ENCODE data around the gene FAM111B. TPM values are rescaled to one million over a fixed set of nuclear protein-coding genes. Genes with fewer than 3 reads are reported as not detected.

The FAM111B gene
- polyA plus RNA-seq, 3 donors, result 10.3 to 14.2 (median 12.1) TPM

GRCh38 chr11:59151761-59152160 lies 44.7 kb downstream of the FAM111B start:
- DNase-seq, result no peak

DNA sequence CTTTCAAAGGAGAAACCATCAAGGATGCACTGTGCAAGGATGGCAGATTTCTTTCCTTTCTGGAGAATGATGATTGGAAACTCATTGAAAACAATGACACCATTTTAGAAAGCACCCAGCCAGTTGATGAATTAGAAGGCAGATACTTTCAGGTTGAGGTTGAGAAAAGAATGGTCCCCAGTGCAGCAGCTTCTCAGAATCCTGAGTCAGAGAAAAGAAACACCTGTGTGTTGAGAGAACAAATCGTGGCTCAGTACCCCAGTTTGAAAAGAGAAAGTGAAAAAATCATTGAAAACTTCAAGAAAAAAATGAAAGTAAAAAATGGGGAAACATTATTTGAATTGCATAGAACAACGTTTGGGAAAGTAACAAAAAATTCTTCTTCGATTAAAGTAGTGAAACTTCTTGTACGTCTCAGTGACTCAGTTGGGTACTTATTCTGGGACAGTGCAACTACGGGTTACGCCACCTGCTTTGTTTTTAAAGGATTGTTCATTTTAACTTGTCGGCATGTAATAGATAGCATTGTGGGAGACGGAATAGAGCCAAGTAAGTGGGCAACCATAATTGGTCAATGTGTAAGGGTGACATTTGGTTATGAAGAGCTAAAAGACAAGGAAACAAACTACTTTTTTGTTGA lies 45.4 kb downstream of the FAM111B start:
- no peak for DNase-seq

GRCh38 chr11:59154610-59155009 lies 47.6 kb downstream of the FAM111B start:
- no peak for DNase-seq

DNA sequence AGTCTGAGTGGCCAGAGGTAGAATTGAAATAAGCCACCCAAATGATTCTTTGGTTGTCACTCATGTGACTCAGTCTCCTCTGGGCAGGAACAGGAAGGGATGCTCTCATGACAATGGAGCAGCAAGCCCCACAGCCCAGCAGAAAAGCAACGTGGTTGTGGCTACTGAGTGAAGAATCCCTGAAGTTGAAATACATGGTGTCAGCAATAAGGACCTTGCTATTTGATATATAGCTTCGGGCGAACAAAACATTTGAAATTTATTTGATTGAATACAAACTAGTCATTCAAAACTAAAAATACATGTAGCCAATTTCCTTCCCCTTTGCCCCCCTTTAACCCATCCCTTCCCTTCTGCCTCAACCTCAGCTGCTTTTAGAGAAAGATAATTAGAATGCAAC lies 50.4 kb downstream of the FAM111B start:
- DNase-seq, result no peak

DNA sequence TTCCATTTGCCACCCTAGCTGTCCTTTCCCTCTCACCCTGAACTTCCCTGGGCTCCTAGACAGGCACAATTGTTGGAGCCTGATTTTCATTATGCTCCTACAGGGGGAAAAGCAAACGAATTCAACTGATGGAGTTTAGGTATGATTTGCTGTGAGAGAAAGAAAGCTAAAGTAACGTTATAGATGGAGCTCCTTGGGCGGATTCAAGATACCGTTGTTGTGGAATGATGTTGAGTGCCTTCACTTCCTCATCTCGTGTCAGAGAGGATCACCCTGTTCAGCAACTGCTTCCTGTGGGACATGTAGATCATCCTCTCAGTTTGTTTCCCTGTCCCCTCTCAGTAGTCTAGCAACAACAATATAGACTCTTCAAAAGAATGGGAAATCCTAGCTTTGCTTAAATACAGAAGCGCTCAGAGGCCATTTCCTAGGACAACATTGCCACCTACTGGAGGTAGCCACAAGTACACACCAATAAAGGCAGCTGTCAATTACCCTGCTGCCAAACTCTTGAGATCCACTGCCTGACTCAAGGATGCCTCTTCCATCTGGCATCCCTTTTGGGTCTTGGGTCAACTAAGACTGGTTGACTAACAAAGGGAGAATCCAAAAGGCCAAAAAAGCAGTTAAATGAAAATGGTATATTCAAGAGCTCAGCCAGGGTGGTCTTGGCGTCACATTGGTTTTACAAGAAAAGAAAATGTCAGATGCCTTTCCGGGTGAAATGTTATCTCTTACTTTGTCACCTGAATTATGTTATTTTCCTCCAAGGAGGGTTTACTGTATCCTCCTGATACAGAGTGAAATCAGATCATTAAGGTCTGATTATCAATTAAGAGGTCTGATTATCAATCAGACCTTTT lies 51.4 kb downstream of the FAM111B start:
- DNase-seq, result peak; percentile 71

- DNase-seq, result no peak
Measured at GRCh38 chr11:59164028-59164427, 57.0 kb downstream of the FAM111B start.

DNA sequence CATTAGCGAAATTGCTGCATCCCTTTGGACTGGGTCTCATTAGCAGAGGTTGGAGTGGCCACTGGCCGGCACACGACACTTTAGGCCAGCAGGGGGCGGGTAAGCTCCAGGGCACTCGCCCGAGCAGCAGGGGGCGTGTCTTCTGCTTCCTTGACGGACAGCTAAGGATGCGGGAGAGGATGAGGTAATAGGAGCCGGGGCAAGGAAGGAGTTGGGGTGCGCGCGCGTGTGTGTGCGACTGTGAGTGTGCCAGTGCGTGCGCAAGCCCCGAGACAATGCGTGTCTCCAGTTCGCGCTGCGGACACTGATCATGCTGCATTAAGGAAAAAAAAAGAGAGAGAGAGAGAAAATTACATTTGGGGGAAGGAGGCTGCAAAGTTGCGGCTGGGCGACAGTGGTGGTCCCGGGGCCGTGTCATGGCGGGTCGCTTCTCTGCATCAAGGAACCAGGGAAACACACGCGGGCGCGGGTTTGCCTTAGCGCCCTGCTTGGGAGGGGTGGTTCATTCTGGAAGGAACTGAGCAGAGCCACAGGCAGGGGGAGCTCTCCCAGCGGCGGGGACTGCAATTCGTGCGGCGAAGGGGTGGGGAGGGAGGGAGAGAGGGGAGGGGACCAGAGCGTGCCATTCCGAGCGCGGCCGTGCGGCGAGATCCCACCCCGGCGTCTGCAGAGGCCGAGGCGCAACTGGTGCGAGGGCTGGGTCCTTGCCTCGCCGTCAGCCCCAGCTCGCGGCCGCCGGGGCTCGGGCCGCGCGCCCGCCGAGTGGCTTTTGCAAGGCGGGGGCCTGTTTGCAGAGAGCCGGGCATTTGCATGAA lies 64.7 kb downstream of the FAM111B start, which contains the start of gene DTX4:
DTX4 (plus strand) TSS at position 625 of the 815 bp plus-strand sequence. CDS start 464 bp downstream, outside the sequence.
- DNase-seq, result peak; percentile 92

DNA sequence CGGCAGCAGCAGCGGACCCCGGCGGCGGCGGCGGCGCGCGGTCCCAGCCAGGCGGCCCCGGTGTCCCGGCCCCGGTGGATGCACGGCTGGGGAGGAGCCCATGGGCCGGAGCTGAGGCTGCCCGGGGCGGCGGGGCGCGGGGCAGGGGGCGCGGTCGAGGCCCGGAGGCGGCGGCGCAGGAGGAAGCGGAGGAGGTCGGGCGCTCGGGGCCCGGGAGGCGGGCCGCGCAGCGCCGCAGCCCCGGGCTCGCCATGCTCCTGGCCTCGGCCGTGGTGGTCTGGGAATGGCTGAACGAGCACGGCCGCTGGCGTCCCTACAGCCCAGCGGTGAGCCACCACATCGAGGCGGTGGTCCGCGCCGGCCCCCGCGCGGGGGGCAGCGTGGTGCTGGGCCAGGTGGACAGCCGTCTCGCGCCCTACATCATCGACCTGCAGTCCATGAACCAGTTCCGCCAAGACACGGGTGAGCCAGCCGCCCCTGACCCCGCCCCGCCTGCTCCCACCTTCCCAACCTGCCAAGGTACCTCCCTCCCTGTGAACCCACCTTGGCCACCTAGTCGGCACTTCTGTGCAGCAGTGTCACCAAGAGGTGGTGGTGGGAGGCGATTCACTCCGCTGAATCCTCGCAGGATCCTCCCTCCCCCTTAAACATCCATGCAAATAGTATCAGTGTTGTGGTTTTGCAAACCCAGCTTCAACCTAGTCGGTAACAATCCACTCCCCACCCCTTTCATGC lies 65.5 kb downstream of the FAM111B start:
- DNase-seq, result peak; percentile 34

DNA sequence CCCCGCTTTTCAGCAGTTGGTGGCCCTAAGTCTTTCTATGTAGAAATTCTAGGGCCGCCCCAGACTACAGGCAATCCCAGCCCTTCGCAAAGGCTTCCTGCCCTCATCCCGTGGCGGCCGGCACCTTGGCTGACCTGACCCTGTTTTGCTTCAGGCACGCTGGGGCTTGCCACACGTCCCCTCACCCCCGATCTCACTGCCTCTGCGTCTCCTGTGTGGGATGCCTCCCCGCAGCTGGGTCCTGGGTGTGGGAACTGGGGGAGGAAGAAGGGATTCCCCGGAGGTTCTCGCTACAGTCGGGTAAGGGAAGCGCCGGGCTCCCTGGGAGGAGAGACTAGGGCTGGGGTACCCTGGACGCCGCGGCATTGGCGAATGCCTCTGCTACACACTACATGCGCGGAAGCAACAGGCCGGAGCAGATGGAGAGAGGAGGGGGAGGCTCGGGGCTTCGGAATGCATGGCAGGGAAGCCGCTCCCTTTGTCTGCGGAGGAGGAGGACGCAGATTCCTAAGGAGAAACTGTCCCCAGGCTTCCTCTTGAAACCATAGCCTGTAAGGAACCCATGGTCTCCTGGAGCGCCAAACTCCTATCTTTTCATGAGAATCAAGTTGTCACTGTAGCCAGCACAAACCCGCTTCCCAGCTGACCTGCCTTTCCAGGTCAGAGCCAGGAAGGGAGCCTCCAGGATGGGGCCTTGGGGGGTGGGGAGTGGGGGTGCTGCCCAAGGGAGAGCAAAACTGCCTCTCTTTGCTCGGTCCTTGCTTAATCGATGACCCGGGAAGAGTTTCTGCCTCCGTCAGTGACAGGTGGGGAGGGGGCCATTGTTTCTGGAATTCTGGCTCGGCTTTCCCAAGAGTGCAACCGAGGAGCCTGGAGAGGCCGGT lies 66.3 kb downstream of the FAM111B start:
- DNase-seq, result peak; percentile 74

DNA sequence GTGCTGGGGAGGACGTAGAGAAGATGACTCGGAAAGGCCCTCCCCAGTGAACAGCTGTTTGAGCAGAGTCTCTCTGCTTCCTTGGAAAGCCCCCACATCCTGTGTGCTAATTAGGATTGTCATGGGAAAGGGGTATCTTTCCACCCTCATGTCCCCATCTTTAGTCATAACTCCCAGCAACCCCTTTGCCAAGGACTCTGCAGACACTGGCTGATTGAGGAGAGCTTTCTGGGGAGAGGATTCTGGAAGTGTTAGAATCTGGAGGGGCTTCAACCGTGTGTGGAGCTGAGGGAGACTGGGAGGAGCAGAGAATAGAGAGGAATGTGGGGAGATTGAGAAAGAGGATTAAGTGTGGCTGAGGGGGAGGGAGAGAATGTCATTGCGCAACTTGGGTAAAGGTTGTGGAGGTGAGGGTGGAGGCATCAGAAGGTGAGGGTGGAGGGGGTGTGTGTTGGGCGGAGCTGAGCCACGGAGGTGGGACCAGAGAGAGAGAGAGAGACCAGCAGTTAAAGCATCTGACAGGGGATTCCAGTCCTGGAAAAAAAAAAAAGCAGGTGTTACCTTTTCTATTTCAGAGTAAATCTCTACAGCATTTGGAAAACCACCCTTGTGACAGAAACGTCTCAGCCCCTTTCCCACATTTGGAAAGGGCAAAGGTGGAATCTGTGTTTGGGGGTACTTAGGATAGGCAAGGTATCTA lies 67.1 kb downstream of the FAM111B start:
- peak; percentile 27 for DNase-seq

- DNase-seq, result no peak
Measured at GRCh38 chr11:59174664-59175033, 67.6 kb downstream of the FAM111B start.

DNA sequence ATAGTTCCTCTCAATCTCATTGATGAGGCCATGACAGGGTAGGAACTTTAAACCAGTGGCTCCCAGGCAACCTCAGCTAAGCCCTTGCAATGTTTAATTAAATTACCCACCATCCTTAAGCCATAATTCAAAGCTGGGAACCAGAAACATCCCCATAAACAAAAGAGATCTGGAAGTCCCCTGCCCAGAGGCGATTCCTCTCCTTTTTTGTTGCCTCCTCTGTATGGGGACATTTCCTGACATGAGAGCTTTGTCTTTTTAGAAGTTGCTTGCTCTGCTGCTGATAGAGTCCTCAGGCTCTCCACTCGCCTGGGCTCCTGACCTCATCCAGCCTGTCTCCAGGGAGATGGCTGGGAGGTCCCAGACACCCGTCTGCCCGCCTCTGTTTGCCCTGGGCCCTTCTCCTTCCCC lies 68.1 kb downstream of the FAM111B start:
- DNase-seq, result no peak

GRCh38 chr11:59176330-59176729 lies 69.3 kb downstream of the FAM111B start:
- DNase-seq, result no peak

Other genes starting within 250 kb of the FAM111B start
- 100 to 1,000 TPM; 161 to 182 (median 182) TPM for gene GLYATL1, start 167.7 kb upstream of the FAM111B start, polyA plus RNA-seq (ENCODE audit: insufficient read length in 3 of 3)
- under 1 TPM in 2 of 3 donors, not detected in 1; 0.10 to 0.34 TPM for gene GLYATL1B, start 20.9 kb upstream of the FAM111B start, polyA plus RNA-seq (ENCODE audit: insufficient read length in 3 of 3)
- gene FAM111A, start 35.6 kb downstream of the FAM111B start, polyA plus RNA-seq (ENCODE audit: insufficient read length in 3 of 3), result 10 to 100 TPM; 43.6 to 86.0 (median 83.1) TPM
- gene DTX4, start 64.9 kb downstream of the FAM111B start, polyA plus RNA-seq (ENCODE audit: insufficient read length in 3 of 3), result 10 to 100 TPM; 52.9 to 66.2 (median 53.9) TPM
- gene MPEG1, start 105.7 kb downstream of the FAM111B start, polyA plus RNA-seq (ENCODE audit: insufficient read length in 3 of 3), result 1 to 10 TPM; 5.9 to 8.3 (median 7.7) TPM

Measured in renal pelvis (tissue), 4 donors.